Stimulated activated naive CD4-positive, alpha-beta T cell treated with Interleukin-2 at 50 U/mL for 16 hours (primary cell): Measurements from ENCODE around the gene MPDU1.

Experiments
- DNase-seq: peaks from one replicate; lab custom pipeline; 2025; lab: John Stamatoyannopoulos, UW

Gene MPDU1

DNA sequence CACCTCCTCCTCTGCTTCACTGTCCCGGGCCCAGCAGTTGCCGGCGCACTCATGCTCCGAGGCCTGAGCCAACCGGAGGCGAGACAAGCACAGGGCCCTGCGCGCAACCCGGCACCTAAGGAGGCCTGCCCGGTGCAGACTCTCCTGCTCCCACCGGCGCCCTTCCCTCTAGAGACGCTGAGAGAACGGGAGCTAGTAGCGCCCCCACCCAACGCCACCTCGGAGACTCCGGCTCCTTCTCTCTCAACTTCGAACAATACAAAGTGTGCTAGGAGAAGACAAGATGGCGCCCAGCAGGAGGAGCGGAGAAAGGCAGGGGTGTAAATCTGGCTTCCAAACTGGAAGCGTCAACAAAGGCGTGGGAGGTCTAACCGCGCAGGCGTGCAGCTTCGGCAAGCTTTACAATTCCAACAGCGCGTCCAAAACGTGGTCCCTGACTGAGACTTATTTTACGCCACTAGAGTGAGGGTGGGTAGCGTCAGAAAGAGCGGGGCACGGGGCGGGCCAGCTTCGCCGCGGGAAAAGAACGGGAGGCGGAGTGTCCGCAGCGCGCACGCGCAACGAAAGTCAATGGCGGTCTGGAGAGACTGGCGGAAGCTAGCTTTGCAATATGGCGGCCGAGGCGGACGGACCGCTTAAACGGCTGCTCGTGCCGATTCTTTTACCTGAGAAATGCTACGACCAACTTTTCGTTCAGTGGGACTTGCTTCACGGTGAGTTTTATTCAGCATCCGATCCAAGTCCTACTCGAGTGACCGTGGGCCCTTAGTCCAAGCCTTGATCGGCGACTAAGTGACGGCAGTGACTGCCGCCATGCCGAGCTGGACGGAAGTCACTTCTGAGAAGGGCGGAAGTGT, at the start of gene MPDU1:
Gene MPDU1 (plus strand): TSS at position 600 of the 857 bp plus-strand sequence. CDS start 11 bp downstream, at position 611.
- peak; percentile 94 for DNase-seq

DNA sequence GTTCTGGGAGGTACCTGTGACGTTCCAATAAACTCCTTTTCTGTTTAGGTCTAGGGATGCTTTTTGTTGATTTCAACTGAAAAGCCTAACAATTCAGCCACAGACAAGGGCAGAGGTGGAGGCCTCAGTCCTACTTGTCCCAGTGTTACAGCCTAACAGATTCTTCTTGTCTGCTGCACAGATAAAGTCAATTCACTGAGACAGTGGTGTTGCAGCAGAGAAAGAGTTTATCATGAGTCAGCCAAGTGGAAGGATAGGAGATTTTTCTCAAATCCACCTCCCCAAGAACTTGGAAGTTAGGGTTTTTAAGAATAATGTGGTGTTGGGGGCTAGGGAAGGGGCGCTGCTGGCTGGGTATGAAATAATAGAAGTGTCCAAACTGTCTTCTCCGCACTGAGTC, 45.6 kb upstream of the MPDU1 start:
- DNase-seq: no peak

DNA sequence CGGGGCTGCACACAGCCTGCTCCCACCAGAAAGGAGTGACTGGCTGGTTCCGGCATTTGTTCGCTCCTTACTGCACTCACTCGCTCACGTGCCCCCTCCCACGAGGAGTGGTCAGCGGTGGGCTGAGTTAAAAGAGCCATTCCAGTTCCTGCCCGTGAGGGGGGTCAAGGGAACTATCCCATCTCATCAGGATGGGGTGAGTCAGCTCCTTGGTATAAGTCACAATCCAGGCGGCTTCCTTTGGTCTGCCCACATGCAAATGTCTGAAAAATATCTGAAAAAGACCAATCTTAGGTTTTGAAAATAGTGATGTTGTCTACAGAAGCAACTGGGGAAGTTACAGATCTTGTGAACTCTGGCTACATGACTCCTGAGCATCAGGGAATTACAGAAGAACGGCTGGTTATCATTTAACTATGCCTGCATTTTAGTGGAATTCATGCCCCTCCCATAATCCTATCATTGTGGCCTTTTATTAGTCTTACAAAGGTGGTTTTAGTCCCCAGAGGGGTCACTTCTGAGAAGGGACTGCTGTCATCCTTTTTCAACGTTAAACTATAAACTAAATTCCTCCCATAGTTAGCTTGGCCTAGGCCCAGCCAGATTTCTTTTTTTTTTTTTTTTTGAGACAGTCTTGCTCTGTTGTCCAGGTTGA, 44.6 kb upstream of the MPDU1 start:
- DNase-seq: no peak

DNA sequence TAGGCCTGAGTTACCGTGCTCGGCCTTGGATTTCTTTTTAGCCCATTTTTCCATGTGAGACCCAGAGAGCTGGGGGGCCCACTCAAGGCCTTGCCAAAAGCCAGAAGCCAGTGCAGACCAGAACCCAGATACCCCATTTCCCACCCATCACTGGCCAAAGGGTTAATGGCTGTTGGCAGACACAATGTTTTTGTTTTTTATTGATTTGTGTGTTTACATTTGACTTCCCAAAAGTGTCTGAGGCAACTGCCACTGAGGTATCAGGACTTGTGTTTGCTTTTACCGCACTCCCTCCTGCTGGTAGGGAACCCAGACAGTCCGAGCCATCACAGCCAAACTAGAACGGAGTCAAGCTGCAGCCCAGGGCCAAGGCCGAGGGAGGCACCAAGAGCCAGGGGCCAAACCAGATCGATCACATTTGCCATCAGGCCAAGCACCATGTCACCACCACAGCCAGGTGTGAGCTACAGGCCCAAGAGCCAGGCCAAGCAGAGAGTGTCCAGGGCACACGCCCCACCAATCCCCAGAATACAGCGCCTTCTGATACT, 42.5 kb upstream of the MPDU1 start:
- DNase-seq: no peak

DNA sequence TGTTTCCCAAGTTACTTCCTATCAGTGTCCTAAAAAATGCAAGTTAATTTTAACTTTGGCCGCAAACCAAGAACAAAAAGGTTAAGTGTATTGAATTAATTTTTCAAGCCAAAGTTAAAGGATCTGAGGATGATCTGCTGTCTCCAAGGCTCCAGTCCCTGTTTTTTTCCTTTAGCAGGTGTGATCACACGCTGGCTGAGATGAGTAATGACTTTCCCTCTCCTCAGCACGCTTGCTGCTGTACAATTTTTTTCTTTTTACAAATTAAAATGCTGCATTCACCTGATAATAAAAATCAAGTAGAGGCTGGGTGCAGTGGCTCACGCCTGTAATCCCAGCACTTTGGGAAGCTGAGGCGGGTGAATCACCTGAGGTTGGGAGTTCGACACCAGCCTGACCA, 38.7 kb upstream of the MPDU1 start:
- no peak for DNase-seq

DNA sequence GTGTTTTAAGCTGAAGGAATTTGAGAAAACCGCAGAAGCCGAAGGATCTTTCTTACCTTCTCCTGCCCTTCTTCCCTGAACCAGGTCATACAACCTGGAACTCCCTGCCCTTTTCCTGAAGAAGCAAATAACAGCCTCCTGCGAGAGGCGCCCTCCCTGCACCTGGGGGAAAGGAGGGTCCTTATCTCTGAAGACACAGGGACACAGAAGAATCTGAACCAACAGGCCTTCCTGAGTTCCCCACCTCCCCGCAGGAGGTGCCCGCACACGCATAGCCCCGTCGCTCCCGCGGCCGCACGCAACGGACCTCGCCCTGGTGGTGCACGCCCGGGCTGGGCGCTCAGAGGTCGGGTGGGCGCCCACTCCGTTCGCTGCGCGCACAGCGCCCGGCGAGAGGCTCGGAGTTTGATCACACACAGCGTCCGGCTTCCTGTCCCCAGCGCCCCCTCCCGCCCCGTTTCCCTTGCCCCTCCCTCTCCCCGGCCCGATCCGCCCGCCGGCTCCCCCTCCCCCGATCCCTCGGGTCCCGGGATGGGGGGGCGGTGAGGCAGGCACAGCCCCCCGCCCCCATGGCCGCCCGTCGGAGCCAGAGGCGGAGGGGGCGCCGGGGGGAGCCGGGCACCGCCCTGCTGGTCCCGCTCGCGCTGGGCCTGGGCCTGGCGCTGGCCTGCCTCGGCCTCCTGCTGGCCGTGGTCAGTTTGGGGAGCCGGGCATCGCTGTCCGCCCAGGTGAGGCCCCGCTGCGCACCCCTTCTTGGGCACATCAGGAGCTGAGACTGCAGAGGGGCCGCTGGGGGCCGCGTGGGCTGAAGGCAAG, 34.9 kb upstream of the MPDU1 start, which contains the start of gene TNFSF12:
Gene TNFSF12 (plus strand): TSS at position 474 of the 816 bp plus-strand sequence. CDS start 96 bp downstream, at position 570.
- DNase-seq: peak; percentile 38

DNA sequence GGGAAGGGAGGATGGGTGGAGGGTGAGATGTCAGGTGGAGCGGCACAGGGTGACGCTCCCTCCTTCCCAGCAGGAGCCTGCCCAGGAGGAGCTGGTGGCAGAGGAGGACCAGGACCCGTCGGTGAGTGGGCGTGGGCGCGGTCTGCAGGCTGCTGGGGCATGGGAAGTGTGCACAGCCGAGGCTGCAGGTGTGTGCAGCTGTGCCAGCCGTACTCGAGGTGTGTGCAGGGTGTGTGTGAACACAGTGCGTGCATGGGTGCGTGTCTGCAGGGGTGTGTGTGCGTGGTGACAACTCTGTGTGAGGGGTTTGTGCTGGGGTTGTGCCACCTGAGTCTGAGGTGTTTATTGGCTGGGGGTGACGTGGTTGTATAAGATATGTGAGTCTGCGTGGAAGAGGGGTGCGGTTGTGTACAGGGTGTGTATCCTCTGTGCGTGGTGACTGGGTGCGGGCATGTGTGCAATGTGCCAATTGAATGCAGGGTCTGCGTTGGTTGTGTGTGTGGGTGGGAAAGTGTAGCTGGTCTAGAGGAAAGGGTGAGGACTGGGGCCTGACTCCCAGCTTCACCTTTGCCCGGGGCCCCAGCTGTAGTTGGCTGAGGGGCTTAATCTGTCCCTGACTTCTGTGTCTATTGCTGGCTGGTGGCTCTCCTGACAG, 34.1 kb upstream of the MPDU1 start:
- DNase-seq: peak; percentile 55

DNA sequence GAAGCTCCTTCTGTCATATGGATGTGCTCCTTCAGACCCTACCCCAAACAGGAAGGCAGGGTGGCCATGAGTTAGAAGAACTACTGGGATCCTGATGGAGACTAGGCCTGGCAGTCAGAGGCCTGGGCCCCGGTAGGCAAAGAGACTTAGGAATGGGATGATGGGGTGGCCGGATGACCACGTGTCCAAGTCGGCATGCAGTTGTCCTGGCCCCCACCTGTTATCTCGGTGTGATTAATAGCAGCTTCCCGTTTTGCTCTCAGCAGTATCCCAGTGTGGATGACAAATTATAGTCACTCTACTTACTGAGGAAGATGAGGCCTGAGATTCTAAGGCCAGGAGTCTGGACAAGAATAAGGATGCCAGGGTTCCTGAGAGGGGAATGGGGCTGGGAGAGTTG, 33.3 kb upstream of the MPDU1 start:
- DNase-seq: no peak

DNA sequence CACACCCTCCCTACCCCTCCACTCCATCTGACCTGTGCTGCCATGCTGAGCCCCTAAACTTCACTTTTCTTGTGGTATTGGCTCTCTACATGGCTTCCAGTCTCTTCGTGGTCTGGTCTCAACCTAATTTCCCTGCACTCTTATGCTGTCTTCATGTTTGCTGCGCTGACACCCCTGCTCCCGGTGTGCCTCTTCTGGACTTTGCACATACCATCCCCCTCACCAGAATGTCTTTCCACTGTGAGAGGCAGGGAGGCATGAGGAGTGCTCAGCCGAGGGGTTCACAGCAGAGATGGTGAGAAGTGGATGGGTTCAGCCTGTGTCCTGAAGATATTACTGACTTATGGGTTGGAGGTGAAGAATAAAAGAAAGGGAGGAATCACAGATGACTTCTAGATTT, 32.3 kb upstream of the MPDU1 start:
- no peak for DNase-seq

DNA sequence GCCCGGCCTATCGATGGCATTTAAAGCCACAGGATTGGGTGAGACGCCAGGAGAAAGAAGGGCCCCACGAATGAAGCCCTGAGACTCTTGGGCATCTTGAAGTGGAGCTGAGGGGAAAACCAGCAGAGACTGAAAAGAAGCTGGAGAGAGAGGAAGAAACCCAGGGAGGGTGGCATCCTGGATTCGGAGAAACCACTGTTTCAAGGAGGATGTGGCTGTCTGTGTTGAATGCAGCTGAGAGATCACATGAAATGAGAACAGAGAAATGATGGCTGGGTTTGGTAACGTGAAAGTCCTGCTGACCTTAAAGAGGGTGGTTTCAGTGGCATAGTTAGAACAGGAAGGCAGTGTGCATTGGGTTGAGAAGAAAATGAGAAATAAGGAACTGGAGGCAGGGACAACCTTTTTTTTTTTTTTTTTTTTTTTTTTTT, 31.0 kb upstream of the MPDU1 start:
- no peak for DNase-seq

DNA sequence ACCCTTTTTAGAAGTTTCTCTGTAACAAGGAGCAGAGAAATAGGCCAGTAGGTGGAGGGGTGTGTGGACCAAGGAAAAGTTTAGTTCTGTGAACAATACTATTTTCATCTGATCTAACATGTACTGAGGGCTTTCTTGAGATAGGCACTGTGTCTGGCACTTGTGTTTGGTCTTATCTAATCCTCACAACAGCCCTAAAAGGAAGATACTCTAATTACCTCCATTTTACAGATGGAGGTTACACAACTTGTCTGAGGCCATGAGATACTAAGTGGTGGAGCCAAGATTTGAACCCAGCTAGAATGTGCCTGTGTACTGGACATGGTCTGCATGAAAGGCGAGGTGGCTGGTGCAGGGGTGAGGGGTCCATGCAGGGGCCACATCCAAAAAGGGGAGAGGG, 30.3 kb upstream of the MPDU1 start:
- no peak for DNase-seq

DNA sequence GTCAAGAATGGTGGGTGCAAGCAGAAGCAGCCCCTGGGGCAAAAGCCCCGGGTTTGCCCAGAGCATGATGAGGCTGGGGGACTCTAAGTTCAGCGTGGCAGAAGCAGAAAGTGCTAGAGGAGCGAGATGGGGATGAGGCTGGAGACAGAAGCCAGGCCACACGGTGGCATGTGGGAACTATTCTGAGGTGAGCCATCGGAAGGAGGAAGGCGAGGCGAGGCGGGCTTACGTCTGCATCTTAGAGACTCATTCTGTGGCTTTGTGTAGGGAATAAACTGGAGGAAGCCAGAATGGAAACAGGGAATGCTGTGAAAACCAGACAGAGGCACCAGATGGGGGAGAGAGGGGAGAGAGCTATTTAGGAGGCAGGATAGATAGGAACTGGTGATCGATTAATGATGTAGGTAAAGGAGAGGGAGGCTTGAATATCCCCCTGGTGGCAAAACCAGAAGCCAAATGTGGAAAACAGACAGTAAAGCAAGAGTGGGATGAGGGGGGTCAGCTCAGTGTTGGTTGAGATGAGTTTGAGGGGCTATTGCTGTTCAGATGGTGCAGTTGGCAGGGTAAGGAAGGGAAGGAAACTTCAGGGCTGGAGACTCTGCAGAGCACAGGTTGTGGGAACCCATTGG, 28.2 kb upstream of the MPDU1 start:
- no peak for DNase-seq

DNA sequence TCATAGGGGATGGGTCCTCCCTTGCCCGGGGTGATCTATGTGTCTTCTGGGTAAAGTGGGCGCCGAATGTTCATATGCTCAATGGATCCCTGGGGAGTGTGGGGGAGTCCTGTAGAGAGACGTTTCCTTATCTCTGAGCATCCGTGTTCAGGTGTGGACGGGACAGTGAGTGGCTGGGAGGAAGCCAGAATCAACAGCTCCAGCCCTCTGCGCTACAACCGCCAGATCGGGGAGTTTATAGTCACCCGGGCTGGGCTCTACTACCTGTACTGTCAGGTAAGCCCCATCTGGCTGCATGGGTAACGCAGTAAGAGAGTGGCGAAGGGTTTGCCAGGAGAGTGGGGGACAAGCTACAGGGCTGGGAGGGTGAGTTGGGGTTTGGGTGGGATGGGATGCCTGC, 27.0 kb upstream of the MPDU1 start:
- DNase-seq: no peak

DNA sequence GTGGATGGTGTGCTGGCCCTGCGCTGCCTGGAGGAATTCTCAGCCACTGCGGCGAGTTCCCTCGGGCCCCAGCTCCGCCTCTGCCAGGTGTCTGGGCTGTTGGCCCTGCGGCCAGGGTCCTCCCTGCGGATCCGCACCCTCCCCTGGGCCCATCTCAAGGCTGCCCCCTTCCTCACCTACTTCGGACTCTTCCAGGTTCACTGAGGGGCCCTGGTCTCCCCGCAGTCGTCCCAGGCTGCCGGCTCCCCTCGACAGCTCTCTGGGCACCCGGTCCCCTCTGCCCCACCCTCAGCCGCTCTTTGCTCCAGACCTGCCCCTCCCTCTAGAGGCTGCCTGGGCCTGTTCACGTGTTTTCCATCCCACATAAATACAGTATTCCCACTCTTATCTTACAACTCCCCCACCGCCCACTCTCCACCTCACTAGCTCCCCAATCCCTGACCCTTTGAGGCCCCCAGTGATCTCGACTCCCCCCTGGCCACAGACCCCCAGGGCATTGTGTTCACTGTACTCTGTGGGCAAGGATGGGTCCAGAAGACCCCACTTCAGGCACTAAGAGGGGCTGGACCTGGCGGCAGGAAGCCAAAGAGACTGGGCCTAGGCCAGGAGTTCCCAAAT, 26.4 kb upstream of the MPDU1 start:
- DNase-seq: no peak

DNA sequence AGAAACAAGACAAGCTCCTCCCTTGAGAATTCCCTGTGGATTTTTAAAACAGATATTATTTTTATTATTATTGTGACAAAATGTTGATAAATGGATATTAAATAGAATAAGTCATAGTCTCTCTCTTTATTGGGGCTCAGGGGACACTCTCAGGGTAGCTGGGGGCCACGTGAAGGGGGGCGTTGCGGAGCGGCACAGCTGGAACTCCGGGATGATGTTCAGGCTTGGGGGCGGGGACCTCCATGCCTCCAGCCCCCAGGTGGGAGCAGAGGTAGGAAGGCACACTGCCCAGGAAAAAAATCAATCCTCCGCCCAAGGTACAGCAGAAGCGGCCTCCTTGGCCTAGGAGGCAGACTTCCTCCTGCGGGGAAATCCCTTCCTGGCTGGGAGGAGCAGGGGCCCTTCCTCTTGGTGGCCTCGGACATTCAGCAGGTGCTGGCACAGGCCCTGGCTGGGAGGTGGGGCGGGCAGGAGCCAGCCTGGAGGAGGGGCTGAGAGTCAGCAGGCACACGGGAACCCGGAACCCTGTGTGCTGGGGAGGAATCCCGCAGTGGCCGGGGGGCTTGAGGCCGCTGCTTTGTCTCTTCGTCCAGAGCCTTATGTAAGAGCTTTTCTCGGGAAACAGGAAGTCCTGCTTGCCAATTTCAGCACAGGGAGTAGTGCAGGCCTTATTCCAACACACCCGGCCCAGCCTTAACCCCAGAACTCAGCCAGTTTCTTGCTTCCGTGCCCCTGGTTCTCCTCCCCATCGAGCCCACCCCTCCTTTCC, 25.7 kb upstream of the MPDU1 start:
- DNase-seq: no peak

DNA sequence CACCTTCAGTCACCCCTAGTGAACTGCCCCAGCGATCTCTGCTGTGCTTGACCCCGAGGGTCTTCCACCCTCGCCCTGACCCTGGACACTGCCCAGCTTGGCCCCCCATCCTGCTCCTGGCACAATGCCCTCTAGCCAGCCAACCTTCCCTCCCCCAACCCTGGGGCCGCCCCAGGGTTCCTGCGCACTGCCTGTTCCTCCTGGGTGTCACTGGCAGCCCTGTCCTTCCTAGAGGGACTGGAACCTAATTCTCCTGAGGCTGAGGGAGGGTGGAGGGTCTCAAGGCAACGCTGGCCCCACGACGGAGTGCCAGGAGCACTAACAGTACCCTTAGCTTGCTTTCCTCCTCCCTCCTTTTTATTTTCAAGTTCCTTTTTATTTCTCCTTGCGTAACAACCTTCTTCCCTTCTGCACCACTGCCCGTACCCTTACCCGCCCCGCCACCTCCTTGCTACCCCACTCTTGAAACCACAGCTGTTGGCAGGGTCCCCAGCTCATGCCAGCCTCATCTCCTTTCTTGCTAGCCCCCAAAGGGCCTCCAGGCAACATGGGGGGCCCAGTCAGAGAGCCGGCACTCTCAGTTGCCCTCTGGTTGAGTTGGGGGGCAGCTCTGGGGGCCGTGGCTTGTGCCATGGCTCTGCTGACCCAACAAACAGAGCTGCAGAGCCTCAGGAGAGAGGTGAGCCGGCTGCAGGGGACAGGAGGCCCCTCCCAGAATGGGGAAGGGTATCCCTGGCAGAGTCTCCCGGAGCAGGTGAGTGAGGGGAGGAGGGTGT, 24.9 kb upstream of the MPDU1 start, which contains the start of gene TNFSF13:
Gene TNFSF13 (plus strand): TSS at position 207 of the 776 bp plus-strand sequence. CDS start 290 bp downstream, at position 497.
- DNase-seq: no peak

DNA sequence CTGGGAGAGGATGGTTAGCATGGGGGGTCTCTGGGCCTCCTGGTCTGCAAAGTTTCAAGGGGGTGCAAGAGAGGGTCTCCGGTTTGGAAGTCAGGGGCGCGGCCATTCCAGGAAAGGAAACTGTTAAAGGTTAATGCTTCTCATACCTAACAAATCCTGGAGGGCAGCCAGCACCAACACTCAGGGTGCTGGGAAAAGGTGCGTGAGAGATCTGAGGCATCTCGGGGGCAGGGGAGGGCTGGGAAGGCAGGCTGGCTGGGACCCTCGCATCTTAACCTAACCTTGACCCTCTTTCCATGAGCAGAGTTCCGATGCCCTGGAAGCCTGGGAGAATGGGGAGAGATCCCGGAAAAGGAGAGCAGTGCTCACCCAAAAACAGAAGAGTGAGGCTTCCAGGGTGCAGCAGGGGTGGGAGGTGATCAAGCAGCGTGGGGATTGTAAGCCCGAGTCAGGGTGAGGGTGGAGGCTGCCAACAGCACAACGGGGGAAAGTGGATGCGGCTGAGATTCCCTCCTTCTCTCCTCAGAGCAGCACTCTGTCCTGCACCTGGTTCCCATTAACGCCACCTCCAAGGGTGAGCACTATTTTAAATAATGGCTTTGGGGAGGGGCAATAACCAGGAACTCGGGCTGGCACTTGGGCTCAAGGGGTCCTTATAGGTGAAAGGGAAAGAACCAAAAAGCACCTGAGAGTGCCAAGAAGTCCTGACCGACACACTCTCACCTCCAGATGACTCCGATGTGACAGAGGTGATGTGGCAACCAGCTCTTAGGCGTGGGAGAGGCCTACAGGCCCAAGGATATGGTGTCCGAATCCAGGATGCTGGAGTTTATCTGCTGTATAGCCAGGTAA, 24.1 kb upstream of the MPDU1 start:
- DNase-seq: no peak
